HTERT RPE-1 (cell line): ENCODE data around the gene WDR91.
"Not testable (repeated sequence)": the region's sequence is repeated elsewhere in the genome, so short reads cannot be mapped to it uniquely, and the experiment has no call there.

Source experiments
- in situ Hi-C: fragments of 300-500 bp; cut with MboI; formaldehyde crosslinking; loops from 4 replicates; pipeline ENCODE4 v1.14.3; 2020; ENCODE audit warnings: low sequenced_read_pairs

WDR91 gene

GRCh38 chr7:135181261-135181928 is 29.9 kb downstream of the WDR91 start:
- in situ Hi-C loops, result no loop called here

GRCh38 chr7:135180122-135180521 is 31.2 kb downstream of the WDR91 start:
- in situ Hi-C loops, result no loop called here

GRCh38 chr7:135179321-135179925 is 31.9 kb downstream of the WDR91 start:
- in situ Hi-C loops, result no loop called here

GRCh38 chr7:135178364-135178763 is 33.0 kb downstream of the WDR91 start:
- in situ Hi-C loops, result no loop called here

- in situ Hi-C loops, result no loop called here
These were observed 34.2 kb downstream of the WDR91 start for GRCh38 chr7:135177028-135177696.

- in situ Hi-C loops, result no loop called here
These were observed 35.4 kb downstream of the WDR91 start for GRCh38 chr7:135175931-135176330.

GRCh38 chr7:135174941-135175340 is 36.4 kb downstream of the WDR91 start:
- in situ Hi-C loops, result no loop called here

GRCh38 chr7:135173916-135174315 is 37.4 kb downstream of the WDR91 start:
- in situ Hi-C loops, result not testable (repeated sequence)

GRCh38 chr7:135171581-135172291 is 39.6 kb downstream of the WDR91 start:
- in situ Hi-C loops, result not testable (repeated sequence)

GRCh38 chr7:135170998-135171481 is 40.3 kb downstream of the WDR91 start:
- in situ Hi-C loops, result not testable (repeated sequence)

GRCh38 chr7:135170274-135170997 is 40.9 kb downstream of the WDR91 start, which contains the start of gene CYREN:
Gene CYREN, minus strand, starts transcription at chr7:135170707. Its CDS starts 1,785 bp downstream, at chr7:135168922.
- in situ Hi-C loops, result no loop called here

- in situ Hi-C loops, result no loop called here
These were observed 41.4 kb downstream of the WDR91 start for GRCh38 chr7:135169964-135170273.

GRCh38 chr7:135169141-135169963 is 42.0 kb downstream of the WDR91 start:
- in situ Hi-C loops, result no loop called here

GRCh38 chr7:135168489-135169140 is 42.7 kb downstream of the WDR91 start:
- in situ Hi-C loops, result no loop called here

GRCh38 chr7:135168001-135168400 is 43.3 kb downstream of the WDR91 start:
- in situ Hi-C loops, result no loop called here

GRCh38 chr7:135167365-135167917 is 43.9 kb downstream of the WDR91 start:
- in situ Hi-C loops, result no loop called here

- in situ Hi-C loops, result no loop called here
These were observed 44.9 kb downstream of the WDR91 start for GRCh38 chr7:135166338-135166990.

- in situ Hi-C loops, result no loop called here
These were observed 45.5 kb downstream of the WDR91 start for GRCh38 chr7:135165862-135166261.
